ENCODE data around the gene APH1B.
"Not testable (repeated sequence)": the region's sequence is repeated elsewhere in the genome, so short reads cannot be mapped to it uniquely, and the experiment has no call there.

The APH1B gene

GRCh38 chr15:63277038-63277892 lies at the start of gene APH1B:
APH1B (plus strand) TSS chr15:63277605; CDS start chr15:63277624, 19 bp downstream.
- peak; percentile 92 for DNase-seq

GRCh38 chr15:63227689-63228088 lies 49.7 kb upstream of the APH1B start:
- DNase-seq, result no peak

GRCh38 chr15:63231206-63231605 lies 46.2 kb upstream of the APH1B start:
- no peak for DNase-seq

GRCh38 chr15:63231706-63232105 lies 45.7 kb upstream of the APH1B start:
- DNase-seq, result no peak

- no peak for DNase-seq
Observed at GRCh38 chr15:63232405-63232804, 45.0 kb upstream of the APH1B start.

- no peak for DNase-seq
Observed at GRCh38 chr15:63232943-63233342, 44.5 kb upstream of the APH1B start.

- DNase-seq, result no peak
Observed at GRCh38 chr15:63233667-63234423, 43.6 kb upstream of the APH1B start.

GRCh38 chr15:63234451-63234870 lies 42.9 kb upstream of the APH1B start:
- peak; percentile 63 for DNase-seq

- no peak for DNase-seq
Observed at GRCh38 chr15:63236272-63236671, 41.1 kb upstream of the APH1B start.

- DNase-seq, result not testable (repeated sequence)
Observed at GRCh38 chr15:63237086-63237485, 40.3 kb upstream of the APH1B start.

GRCh38 chr15:63238171-63238570 lies 39.2 kb upstream of the APH1B start:
- no peak for DNase-seq

- no peak for DNase-seq
Observed at GRCh38 chr15:63238796-63239195, 38.6 kb upstream of the APH1B start.

- no peak for DNase-seq
Observed at GRCh38 chr15:63240109-63240508, 37.3 kb upstream of the APH1B start.

- no peak for DNase-seq
Observed at GRCh38 chr15:63241316-63241715, 36.1 kb upstream of the APH1B start.

- DNase-seq, result no peak
Observed at GRCh38 chr15:63243101-63243500, 34.3 kb upstream of the APH1B start.

GRCh38 chr15:63243776-63244175 lies 33.6 kb upstream of the APH1B start:
- no peak for DNase-seq

- no peak for DNase-seq
Observed at GRCh38 chr15:63244399-63244798, 33.0 kb upstream of the APH1B start.

- no peak for DNase-seq
Observed at GRCh38 chr15:63244976-63245645, 32.3 kb upstream of the APH1B start.

GRCh38 chr15:63246691-63247469 lies 30.5 kb upstream of the APH1B start:
- DNase-seq, result no peak

GRCh38 chr15:63250312-63250965 lies 27.0 kb upstream of the APH1B start:
- DNase-seq, result no peak

- DNase-seq, result no peak
Observed at GRCh38 chr15:63251701-63252100, 25.7 kb upstream of the APH1B start.

- DNase-seq, result no peak
Observed at GRCh38 chr15:63252292-63252691, 25.1 kb upstream of the APH1B start.

Measured in femur (tissue), 1 donor.